COLO668 (cell line): ENCODE results near the gene FAM171A2.

ENCODE experiments used
- DNase-seq: peaks from one replicate; lab custom pipeline; 2025; ENCODE audit not compliant: unreplicated experiment; lab: John Stamatoyannopoulos, UW

The FAM171A2 gene

GRCh38 chr17:44307387-44308186, 56.1 kb downstream of the FAM171A2 start:
- DNase-seq, result peak; percentile 36

- no peak for DNase-seq
These were observed 59.0 kb downstream of the FAM171A2 start for GRCh38 chr17:44304651-44305050.
